ENCODE results near the gene RBFOX2. TPM values are rescaled to one million over a fixed set of nuclear protein-coding genes. Genes with fewer than 3 reads are reported as not detected.

RBFOX2 gene
- 70.2 and 92.4 TPM in 2 replicates for total RNA-seq

GRCh38 chr22:36028646-36029405 is at the start of gene RBFOX2:
Gene RBFOX2 (minus strand): TSS chr22:36028824. CDS start chr22:36028425, 399 bp downstream.

GRCh38 chr22:35717572-35717971 is 311.1 kb downstream of the RBFOX2 start, which contains the start of gene APOL5:
Gene APOL5 (plus strand): TSS chr22:35717872. CDS start chr22:35717872, 0 bp downstream.

Other genes with a start within 250 kb of the RBFOX2 start
- 0.62 and 1.4 TPM in 2 replicates for gene APOL3, start 131.9 kb upstream of the RBFOX2 start, total RNA-seq
- gene APOL4, start 173.0 kb upstream of the RBFOX2 start, total RNA-seq, result not detected in 2 replicates
- 8.6 and 10.6 TPM in 2 replicates for gene APOL2, start 210.7 kb upstream of the RBFOX2 start, total RNA-seq
- not detected in 2 replicates for gene APOL1, start 224.3 kb upstream of the RBFOX2 start, total RNA-seq